ENCODE data around the gene REV3L.
A peak's percentile ranks its signal among the peaks of the same experiment; 100 is the strongest.

REV3L gene

GRCh38 chr6:111464184-111464583, 18.8 kb downstream of the REV3L start:
- Histone ChIP-seq H3K27me3 (ENCODE audit: low read depth, low read length) (no peaks in the 10 kb centered on the region), H3K4me1 (ENCODE audit: control insufficient read depth in 1 of 2, insufficient read depth in 2 of 2, low read length in 2 of 2) (peaks cover 0 to 13% of the 10 kb centered on the region in 2 donors), H3K36me3 (ENCODE audit: control insufficient read depth in 1 of 2, insufficient read depth in 2 of 2, low read length in 2 of 2) (peaks cover under 1 to 9% of the 10 kb centered on the region in 2 donors), H3K4me3 (ENCODE audit: low read depth in 1 of 2, low read length in 2 of 2) (no peak overlapping the region), H3K9me3 (ENCODE audit: control insufficient read depth in 1 of 2, low read length in 2 of 2) (no peaks in the 10 kb centered on the region), H3K27ac (ENCODE audit: low read length) (no peak overlapping the region)

- no peaks in the 10 kb centered on the region for H3K27me3 ChIP-seq (ENCODE audit: low read depth, low read length)
- H3K9me3 ChIP-seq (ENCODE audit: control insufficient read depth in 1 of 2, low read length in 2 of 2), result peaks cover 0 to 5% of the 10 kb centered on the region in 2 donors
- H3K4me3 ChIP-seq (ENCODE audit: low read depth in 1 of 2, low read length in 2 of 2), result no peak overlapping the region
- peaks cover 0 to 12% of the 10 kb centered on the region in 2 donors for H3K4me1 ChIP-seq (ENCODE audit: control insufficient read depth in 1 of 2, insufficient read depth in 2 of 2, low read length in 2 of 2)
- H3K36me3 ChIP-seq (ENCODE audit: control insufficient read depth in 1 of 2, insufficient read depth in 2 of 2, low read length in 2 of 2), result peaks cover 2 to 7% of the 10 kb centered on the region in 2 donors
- no peak overlapping the region for H3K27ac ChIP-seq (ENCODE audit: low read length)
Measured at GRCh38 chr6:111462770-111463391, 20.1 kb downstream of the REV3L start.

GRCh38 chr6:111461860-111462259, 21.2 kb downstream of the REV3L start:
- H3K36me3 ChIP-seq (ENCODE audit: control insufficient read depth in 1 of 2, insufficient read depth in 2 of 2, low read length in 2 of 2), result peaks cover 2 to 7% of the 10 kb centered on the region in 2 donors
- H3K4me1 ChIP-seq (ENCODE audit: control insufficient read depth in 1 of 2, insufficient read depth in 2 of 2, low read length in 2 of 2), result peaks cover 0 to 10% of the 10 kb centered on the region in 2 donors
- no peaks in the 10 kb centered on the region for H3K27me3 ChIP-seq (ENCODE audit: low read depth, low read length)
- peaks cover 0 to 5% of the 10 kb centered on the region in 2 donors for H3K9me3 ChIP-seq (ENCODE audit: control insufficient read depth in 1 of 2, low read length in 2 of 2)
- H3K27ac ChIP-seq (ENCODE audit: low read length), result peak overlapping the region; percentile 19
- H3K4me3 ChIP-seq (ENCODE audit: low read depth in 1 of 2, low read length in 2 of 2), result peak overlapping the region in 1 of 2 donors; percentile 8

- peaks cover 0 to 17% of the 10 kb centered on the region in 2 donors for H3K4me1 ChIP-seq (ENCODE audit: control insufficient read depth in 1 of 2, insufficient read depth in 2 of 2, low read length in 2 of 2)
- H3K9me3 ChIP-seq (ENCODE audit: control insufficient read depth in 1 of 2, low read length in 2 of 2), result peaks cover 0 to 5% of the 10 kb centered on the region in 2 donors
- peaks cover 2 to 7% of the 10 kb centered on the region in 2 donors for H3K36me3 ChIP-seq (ENCODE audit: control insufficient read depth in 1 of 2, insufficient read depth in 2 of 2, low read length in 2 of 2)
- H3K4me3 ChIP-seq (ENCODE audit: low read depth in 1 of 2, low read length in 2 of 2), result no peak overlapping the region
- H3K27me3 ChIP-seq (ENCODE audit: low read depth, low read length), result no peaks in the 10 kb centered on the region
- no peak overlapping the region for H3K27ac ChIP-seq (ENCODE audit: low read length)
Measured at GRCh38 chr6:111458670-111459232, 24.3 kb downstream of the REV3L start.

- peaks cover 0 to 11% of the 10 kb centered on the region in 2 donors for H3K4me1 ChIP-seq (ENCODE audit: control insufficient read depth in 1 of 2, insufficient read depth in 2 of 2, low read length in 2 of 2)
- H3K36me3 ChIP-seq (ENCODE audit: control insufficient read depth in 1 of 2, insufficient read depth in 2 of 2, low read length in 2 of 2), result peaks cover 2 to 7% of the 10 kb centered on the region in 2 donors
- H3K4me3 ChIP-seq (ENCODE audit: low read depth in 1 of 2, low read length in 2 of 2), result no peak overlapping the region
- peaks cover 0 to 5% of the 10 kb centered on the region in 2 donors for H3K9me3 ChIP-seq (ENCODE audit: control insufficient read depth in 1 of 2, low read length in 2 of 2)
- H3K27me3 ChIP-seq (ENCODE audit: low read depth, low read length), result no peaks in the 10 kb centered on the region
- H3K27ac ChIP-seq (ENCODE audit: low read length), result no peak overlapping the region
Measured at GRCh38 chr6:111456208-111456607, 26.8 kb downstream of the REV3L start.

GRCh38 chr6:111450636-111451035, 32.4 kb downstream of the REV3L start:
- Histone ChIP-seq H3K9me3 (ENCODE audit: control insufficient read depth in 1 of 2, low read length in 2 of 2) (no peaks in the 10 kb centered on the region), H3K4me1 (ENCODE audit: control insufficient read depth in 1 of 2, insufficient read depth in 2 of 2, low read length in 2 of 2) (peaks cover 0 to 16% of the 10 kb centered on the region in 2 donors), H3K4me3 (ENCODE audit: low read depth in 1 of 2, low read length in 2 of 2) (no peak overlapping the region), H3K36me3 (ENCODE audit: control insufficient read depth in 1 of 2, insufficient read depth in 2 of 2, low read length in 2 of 2) (peaks cover 0 to 3% of the 10 kb centered on the region in 2 donors), H3K27me3 (ENCODE audit: low read depth, low read length) (no peaks in the 10 kb centered on the region), H3K27ac (ENCODE audit: low read length) (no peak overlapping the region)

GRCh38 chr6:111450087-111450486, 32.9 kb downstream of the REV3L start:
- Histone ChIP-seq H3K9me3 (ENCODE audit: control insufficient read depth in 1 of 2, low read length in 2 of 2) (no peaks in the 10 kb centered on the region), H3K27me3 (ENCODE audit: low read depth, low read length) (no peaks in the 10 kb centered on the region), H3K36me3 (ENCODE audit: control insufficient read depth in 1 of 2, insufficient read depth in 2 of 2, low read length in 2 of 2) (peaks cover 0 to 3% of the 10 kb centered on the region in 2 donors), H3K4me3 (ENCODE audit: low read depth in 1 of 2, low read length in 2 of 2) (no peak overlapping the region), H3K4me1 (ENCODE audit: control insufficient read depth in 1 of 2, insufficient read depth in 2 of 2, low read length in 2 of 2) (peaks cover 0 to 16% of the 10 kb centered on the region in 2 donors), H3K27ac (ENCODE audit: low read length) (no peak overlapping the region)

GRCh38 chr6:111449129-111449528, 33.9 kb downstream of the REV3L start:
- H3K4me1 ChIP-seq (ENCODE audit: control insufficient read depth in 1 of 2, insufficient read depth in 2 of 2, low read length in 2 of 2), result peaks cover 0 to 16% of the 10 kb centered on the region in 2 donors
- no peak overlapping the region for H3K27ac ChIP-seq (ENCODE audit: low read length)
- H3K9me3 ChIP-seq (ENCODE audit: control insufficient read depth in 1 of 2, low read length in 2 of 2), result no peaks in the 10 kb centered on the region
- H3K27me3 ChIP-seq (ENCODE audit: low read depth, low read length), result no peaks in the 10 kb centered on the region
- H3K36me3 ChIP-seq (ENCODE audit: control insufficient read depth in 1 of 2, insufficient read depth in 2 of 2, low read length in 2 of 2), result peaks cover 0 to 3% of the 10 kb centered on the region in 2 donors
- no peak overlapping the region for H3K4me3 ChIP-seq (ENCODE audit: low read depth in 1 of 2, low read length in 2 of 2)

- Histone ChIP-seq H3K9me3 (ENCODE audit: control insufficient read depth in 1 of 2, low read length in 2 of 2) (no peaks in the 10 kb centered on the region), H3K36me3 (ENCODE audit: control insufficient read depth in 1 of 2, insufficient read depth in 2 of 2, low read length in 2 of 2) (peaks cover 0 to 3% of the 10 kb centered on the region in 2 donors), H3K4me3 (ENCODE audit: low read depth in 1 of 2, low read length in 2 of 2) (no peak overlapping the region), H3K4me1 (ENCODE audit: control insufficient read depth in 1 of 2, insufficient read depth in 2 of 2, low read length in 2 of 2) (peaks cover 0 to 12% of the 10 kb centered on the region in 2 donors), H3K27ac (ENCODE audit: low read length) (no peak overlapping the region), H3K27me3 (ENCODE audit: low read depth, low read length) (no peaks in the 10 kb centered on the region)
Measured at GRCh38 chr6:111447051-111447450, 36.0 kb downstream of the REV3L start.

- no peaks in the 10 kb centered on the region for H3K9me3 ChIP-seq (ENCODE audit: control insufficient read depth in 1 of 2, low read length in 2 of 2)
- H3K27me3 ChIP-seq (ENCODE audit: low read depth, low read length), result no peaks in the 10 kb centered on the region
- no peak overlapping the region for H3K4me3 ChIP-seq (ENCODE audit: low read depth in 1 of 2, low read length in 2 of 2)
- H3K4me1 ChIP-seq (ENCODE audit: control insufficient read depth in 1 of 2, insufficient read depth in 2 of 2, low read length in 2 of 2), result peaks cover 0 to 12% of the 10 kb centered on the region in 2 donors
- no peak overlapping the region for H3K27ac ChIP-seq (ENCODE audit: low read length)
- H3K36me3 ChIP-seq (ENCODE audit: control insufficient read depth in 1 of 2, insufficient read depth in 2 of 2, low read length in 2 of 2), result peaks cover 0 to 3% of the 10 kb centered on the region in 2 donors
Measured at GRCh38 chr6:111445861-111446267, 37.2 kb downstream of the REV3L start.

GRCh38 chr6:111444794-111445193, 38.2 kb downstream of the REV3L start:
- Histone ChIP-seq H3K4me1 (ENCODE audit: control insufficient read depth in 1 of 2, insufficient read depth in 2 of 2, low read length in 2 of 2) (peaks cover 0 to 11% of the 10 kb centered on the region in 2 donors), H3K27me3 (ENCODE audit: low read depth, low read length) (no peaks in the 10 kb centered on the region), H3K4me3 (ENCODE audit: low read depth in 1 of 2, low read length in 2 of 2) (no peak overlapping the region), H3K36me3 (ENCODE audit: control insufficient read depth in 1 of 2, insufficient read depth in 2 of 2, low read length in 2 of 2) (peaks cover 0 to under 1% of the 10 kb centered on the region in 2 donors), H3K27ac (ENCODE audit: low read length) (no peak overlapping the region), H3K9me3 (ENCODE audit: control insufficient read depth in 1 of 2, low read length in 2 of 2) (no peaks in the 10 kb centered on the region)
